ENCODE results near the gene EHD1.
"Not testable (repeated sequence)": the region's sequence is repeated elsewhere in the genome, so short reads cannot be mapped to it uniquely, and the experiment has no call there.

Gene EHD1

DNA sequence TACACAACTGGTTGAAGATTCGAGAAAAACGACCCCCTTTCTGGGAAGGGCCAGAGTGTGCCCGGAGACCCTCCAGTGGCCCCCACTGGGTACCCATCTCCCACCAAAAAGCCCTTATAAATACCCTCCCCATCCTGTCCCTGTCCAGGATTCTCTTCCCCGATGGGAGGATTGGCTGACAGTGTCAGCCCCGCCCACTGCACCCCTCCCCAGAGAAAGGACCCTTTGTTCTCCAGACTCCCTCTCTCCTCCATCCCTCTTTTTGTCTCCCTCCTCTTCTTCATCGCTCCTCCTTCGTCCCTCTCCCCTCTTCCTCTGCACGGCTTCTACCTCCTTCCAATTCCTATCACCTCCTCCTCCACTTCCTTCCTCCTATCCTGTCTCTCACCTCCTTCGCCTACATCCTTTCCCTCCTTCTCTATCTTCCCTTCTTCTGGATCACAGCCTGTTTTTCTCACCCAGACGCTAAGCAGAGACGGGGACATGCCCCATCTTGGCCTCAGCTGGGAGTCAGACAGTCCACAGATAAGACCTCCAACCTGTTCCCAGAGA, 54.8 kb downstream of the EHD1 start:
- DNase-seq, result no peak

DNA sequence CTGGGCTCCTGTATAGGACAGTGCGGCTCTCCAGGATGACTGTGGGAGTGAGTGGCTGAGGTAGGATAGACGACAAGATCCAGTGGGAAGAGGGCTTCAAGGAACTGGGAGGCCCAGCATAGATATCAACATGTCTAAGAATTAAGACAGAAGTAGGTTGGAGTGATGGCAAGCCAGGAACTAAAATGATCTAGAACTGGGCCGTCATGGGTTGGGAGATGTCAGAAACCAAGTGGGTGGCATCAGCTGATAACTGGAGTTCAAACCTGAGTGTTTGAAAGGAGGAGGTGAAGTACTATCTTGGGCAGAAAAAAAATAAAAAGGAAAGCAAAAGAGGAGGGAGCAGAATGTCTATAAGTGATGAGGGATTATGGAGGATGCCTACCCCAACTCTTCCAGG, 60.9 kb downstream of the EHD1 start:
- no peak for DNase-seq

DNA sequence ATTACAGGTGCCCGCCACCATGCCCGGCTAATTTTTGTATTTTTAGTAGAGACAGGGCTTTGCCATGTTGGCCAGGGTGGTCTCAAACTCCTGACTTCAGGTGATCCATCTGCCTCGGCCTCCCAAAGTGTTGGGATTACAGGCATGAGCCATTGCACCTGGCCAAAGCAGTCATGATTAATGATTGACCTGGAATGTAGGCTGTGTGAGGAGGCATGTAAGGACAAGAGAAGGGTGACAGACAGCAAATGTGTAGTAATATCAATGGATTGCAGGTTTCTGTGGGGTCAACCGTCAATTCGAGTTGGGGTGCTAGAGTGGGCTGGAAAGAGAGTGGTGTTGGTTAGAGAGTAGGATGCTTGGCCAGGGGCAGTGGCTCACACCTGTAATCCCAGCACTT, 63.0 kb downstream of the EHD1 start:
- not testable (repeated sequence) for DNase-seq

DNA sequence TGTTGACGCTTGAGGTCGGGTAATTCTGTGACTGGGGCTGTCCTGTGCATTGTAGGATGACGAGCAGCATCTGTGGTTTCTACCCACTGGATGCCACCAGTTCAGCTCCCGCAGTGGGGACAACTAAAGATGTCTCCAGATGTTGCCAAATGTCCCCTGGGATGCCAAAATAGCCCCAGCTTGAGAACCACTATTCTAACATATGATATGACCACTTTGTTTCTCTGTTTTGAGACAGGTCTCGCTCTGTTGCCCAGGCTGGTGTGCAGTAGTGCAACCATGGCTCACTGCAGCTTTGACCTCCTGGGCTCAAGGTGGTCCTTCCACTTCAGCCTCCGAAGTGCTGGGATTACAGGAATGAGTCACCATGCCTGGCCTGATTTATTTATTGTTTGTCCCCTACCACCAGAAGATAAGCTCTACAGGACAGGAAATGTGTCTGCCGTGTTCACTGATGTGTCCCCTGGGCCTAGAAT, 63.7 kb downstream of the EHD1 start:
- DNase-seq, result no peak

DNA sequence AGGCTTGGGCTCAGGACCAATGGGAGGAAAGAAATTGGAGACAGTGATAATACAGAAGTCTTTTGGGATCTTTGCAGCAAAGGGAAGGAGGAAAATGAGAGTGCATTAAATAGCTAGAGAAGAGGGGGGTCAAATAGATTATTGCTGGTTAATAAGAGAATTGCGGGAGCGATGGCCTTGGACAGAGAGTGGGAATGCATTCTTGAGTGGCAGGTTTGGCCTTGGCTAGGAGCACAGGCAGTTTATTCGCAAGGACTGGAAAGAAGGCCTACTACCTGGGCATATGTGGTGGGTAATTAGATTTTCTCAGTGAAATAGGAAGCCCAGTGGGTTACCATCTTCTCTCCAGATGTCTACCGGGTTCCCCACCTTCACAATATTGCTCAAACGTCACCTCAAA, 64.6 kb downstream of the EHD1 start:
- no peak for DNase-seq

DNA sequence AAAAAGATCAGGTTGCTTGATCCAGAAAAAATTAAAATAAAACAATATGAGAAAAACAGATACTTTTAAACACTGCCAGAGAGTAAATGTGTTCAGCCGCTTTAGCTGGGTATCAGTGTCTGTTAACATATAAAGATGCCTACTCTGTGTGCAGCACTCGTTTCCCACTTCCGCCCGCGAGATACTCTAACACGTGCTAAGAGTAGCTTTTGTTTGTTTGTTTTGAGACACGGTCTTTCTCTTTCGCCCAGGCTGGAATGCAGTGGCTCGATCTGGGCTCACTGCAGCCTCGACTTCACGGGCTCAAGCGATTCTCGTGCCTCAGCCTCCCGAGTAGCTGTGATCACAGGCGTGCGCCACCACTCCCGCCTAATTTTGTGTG, 67.5 kb downstream of the EHD1 start:
- peak; percentile 10 for DNase-seq

DNA sequence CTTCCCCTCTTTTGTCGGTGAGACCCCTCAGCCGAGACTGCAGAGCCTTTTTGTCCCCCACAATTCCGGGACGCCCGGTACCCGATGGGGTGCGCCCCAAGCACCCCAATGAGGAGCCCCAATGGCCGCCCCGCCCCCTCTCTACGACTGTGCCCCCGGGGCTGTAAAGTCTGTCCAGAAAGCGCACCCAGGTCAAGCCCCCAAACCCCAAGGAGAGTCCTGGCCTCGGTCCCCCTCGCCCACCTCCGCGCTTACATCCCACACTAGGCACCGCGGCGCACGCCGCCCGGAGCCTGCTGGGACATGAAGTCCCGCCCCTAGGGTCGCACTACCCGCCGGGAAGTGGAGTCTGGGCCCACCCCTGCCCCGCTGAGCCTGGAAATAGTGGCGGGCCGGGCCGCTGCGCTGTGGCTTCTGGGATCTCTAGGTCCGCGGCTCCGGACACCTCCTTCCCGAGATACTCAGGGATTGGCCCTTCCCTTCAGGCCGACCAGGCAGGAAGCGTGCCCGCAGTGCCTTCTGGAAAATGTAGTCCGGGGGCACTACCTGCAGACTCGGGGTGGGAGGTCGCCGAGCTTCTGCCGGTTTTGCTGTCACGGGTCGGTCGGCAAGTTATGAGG, 68.0 kb downstream of the EHD1 start, which contains the start of gene MEN1:
MEN1 (minus strand) TSS at position 281 of the 620 bp plus-strand sequence. CDS start 442 bp downstream, outside the sequence.
- peak; percentile 88 for DNase-seq

DNA sequence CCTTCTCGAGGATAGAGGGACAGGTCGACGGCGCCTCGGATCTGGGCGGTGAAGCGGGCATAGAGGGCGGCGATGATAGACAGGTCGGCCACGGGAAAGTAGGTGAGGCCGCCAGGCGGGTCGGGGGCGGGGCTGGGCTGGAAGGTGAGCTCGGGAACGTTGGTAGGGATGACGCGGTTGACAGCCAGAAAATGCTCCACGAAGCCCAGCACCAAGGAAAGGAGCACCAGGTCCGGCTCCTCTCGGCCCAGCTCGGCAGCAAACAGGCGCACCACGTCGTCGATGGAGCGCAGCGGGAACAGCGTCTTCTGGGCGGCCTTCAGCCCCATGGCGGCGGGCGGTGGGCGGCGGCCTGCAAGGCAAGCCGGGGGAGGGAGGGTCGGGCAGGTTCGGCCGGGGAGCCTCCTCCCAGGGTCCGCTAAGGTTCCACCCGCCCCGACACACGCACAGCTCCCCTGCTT, 68.6 kb downstream of the EHD1 start:
- no peak for DNase-seq

DNA sequence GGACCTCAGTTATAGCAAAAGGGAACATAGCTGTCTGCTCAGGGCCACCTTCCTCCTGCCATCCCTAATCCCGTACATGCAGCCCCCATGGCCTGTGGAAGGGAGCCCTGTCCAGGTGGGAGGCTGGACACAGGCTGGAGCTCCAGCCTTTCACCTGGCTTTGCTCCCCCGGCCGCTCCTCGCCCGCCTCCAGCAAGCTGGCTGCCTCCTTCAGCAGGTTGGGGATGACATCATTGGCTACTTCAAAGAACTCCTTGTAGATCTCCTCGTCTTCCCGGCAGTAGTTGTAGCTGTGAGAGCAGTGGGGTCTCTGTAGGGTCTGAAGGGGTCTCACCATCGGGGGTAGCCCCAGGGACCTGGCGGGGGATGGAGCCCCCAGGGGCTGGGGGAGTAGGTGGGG, 72.9 kb downstream of the EHD1 start:
- no peak for DNase-seq

DNA sequence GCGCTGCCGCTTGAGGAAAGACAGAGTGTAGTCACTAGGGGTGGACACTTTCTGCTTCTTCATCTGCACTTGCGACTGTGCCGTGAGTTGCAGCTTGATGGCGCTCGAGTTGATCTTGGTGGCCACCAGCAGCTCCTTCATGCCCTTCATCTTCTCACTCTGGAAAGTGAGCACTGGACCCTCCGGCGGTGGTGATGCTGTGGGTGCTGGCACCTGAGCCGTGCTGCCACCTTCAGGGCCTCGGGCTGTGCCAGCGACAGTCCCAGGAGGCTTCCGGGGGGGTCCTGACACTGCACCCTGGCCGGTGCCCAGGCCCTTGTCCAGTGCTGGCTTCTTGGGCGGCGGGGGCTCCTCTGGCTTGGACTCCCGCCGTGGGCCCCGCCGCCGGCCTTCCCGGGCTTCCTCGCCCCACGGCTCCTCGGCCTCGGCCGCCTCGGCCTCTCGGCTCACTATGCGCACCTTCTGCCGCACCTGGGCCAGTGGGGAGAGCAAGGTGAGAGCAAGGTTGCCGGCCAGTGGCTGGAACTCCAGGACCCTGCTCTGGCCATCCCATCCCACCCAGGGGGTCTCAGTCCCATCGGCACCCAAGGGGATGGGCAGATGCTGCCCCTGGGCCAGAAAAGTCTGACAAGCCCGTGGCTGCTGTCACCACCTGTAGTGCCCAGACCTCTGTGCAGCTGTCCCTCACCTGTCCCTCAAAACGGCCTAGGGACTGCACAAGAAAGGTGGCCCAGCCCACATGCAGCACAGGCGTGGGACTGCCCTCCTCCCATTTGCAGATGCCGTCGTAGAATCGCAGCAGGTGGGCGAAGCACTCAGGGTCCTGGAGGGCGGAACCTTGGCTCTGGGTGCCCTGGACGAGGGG, 73.8 kb downstream of the EHD1 start:
- no peak for DNase-seq

DNA sequence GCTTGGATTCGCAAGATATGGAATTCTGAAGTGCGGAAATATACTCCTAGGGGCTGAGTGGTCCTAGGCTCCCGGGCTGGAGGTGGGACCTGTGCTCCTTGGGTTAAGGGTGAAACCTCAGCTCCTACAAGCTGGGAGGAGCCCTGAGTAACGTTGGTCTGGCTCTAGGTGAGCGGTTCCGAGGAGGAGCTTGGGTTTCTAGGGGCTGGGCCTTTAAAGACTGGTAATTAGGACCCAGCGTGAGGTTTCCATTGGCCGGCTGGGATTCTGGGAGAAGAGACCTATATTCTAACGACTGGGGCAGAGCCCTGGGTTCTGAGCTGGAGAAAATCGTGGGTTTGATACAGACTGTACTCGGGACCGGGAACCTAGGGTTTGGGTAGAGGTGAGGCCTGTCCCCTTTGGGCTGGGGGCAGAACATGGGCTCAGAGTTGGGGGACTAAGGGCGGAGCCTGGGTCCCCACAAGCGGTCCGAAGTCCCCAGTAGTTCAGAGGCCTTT, 74.5 kb downstream of the EHD1 start:
- no peak for DNase-seq

DNA sequence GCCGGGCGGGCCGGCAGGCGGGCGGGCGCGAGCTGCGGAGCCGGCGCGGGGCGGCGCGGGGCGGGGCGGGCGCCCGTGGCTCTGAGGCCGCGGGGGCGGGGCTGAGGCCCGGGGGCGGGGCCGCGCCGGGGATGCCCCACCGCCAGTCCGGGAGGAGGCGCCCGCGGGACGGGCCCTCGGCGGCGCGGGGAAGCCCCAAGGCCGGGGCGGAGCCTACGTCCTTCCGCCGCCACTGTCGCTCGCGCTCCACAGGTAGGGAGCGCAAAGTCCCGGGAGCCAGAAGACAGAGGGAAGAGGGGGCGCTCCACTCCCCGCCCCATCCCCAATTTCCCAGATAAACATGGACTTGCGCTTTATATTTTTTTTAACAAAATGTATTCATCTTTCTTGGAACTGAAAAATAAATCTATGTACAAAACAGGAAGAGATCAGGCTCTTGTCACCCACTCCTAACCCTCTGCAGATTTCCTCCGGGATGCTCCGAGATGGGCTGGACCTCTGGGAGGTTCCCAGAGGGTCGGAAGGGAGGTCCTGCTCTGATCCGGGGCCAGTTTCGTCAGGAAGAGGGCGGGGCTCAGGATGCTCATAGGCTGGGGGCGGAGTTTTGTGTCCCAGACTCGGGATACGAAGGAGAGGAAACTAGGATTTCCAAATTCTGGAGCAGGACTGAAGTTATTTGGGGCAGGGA, 75.1 kb downstream of the EHD1 start, which contains the start of gene MAP4K2:
MAP4K2 (minus strand) TSS at position 57 of the 688 bp plus-strand sequence. CDS start 65 bp downstream, outside the sequence.
- peak; percentile 88 for DNase-seq

DNA sequence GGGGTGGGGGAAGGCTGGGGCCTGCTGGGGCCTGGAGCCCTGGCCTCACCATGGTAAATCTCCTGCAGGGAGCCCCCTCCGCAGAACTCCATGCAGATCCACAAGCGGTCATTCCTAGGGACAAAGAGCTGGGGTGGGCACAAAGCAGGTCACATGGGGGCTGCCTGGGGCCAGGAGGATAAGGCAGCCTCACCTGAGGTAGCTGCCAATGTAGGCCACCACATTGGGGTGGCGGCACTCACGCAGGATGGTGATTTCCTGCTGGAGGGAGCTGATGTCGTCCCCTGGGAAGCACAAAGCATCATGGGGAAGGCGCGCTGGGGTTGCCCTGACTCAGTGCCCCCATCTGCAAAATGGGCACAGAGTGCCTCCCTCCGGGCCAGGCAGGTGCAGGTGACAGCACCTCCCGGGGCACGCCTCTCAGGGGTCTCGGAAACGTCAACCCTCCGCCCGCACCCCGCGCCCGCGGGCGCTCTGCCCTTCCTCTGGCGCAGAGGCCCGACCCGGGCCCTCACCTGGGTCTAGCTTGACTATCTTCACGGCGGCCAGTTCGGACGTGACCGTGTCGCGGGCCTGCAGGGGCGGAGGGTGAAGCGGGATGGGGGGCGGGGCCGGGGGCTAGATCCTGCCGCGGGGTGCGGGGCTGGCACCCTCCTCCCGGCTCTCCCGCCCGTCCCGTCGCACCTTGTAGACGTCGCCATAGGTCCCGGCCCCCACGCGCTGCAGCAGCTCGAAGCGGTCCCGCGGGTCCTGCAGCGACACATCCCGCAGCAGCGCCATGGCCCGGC, 75.9 kb downstream of the EHD1 start:
- no peak for DNase-seq

Data from inflammatory macrophage treated with lipopolysaccharide for 4 hours (primary cell).